Stimulated activated CD4-positive, alpha-beta T cell treated with anti-CD3 and anti-CD28 coated beads, Interleukin-2, amount 100 ng/mL, for 48 hours (primary cell): ENCODE results near the gene CCBE1.

Experiments used
- DNase-seq, 2 donors: peaks; one replicate each; pipeline ENCODE4 v3.0.0-alpha.2; 2020

The CCBE1 gene

GRCh38 chr18:59478591-59478990 is 218.6 kb downstream of the CCBE1 start:
- no peak for DNase-seq

- no peak for DNase-seq
Measured at GRCh38 chr18:59477849-59478248, 219.4 kb downstream of the CCBE1 start.

GRCh38 chr18:59470561-59471121 is 226.6 kb downstream of the CCBE1 start:
- DNase-seq, result no peak

- no peak for DNase-seq
Measured at GRCh38 chr18:59469463-59470180, 227.6 kb downstream of the CCBE1 start.

- DNase-seq, result no peak
Measured at GRCh38 chr18:59468821-59469220, 228.4 kb downstream of the CCBE1 start.

- no peak for DNase-seq
Measured at GRCh38 chr18:59467497-59467896, 229.7 kb downstream of the CCBE1 start.

- DNase-seq, result no peak
Measured at GRCh38 chr18:59466980-59467379, 230.2 kb downstream of the CCBE1 start.

- no peak for DNase-seq
Measured at GRCh38 chr18:59464486-59464885, 232.7 kb downstream of the CCBE1 start.

GRCh38 chr18:59461171-59461570 is 236.1 kb downstream of the CCBE1 start:
- no peak for DNase-seq

GRCh38 chr18:59460072-59460420 is 237.2 kb downstream of the CCBE1 start:
- DNase-seq, result no peak

- DNase-seq, result no peak
Measured at GRCh38 chr18:59459369-59460071, 237.7 kb downstream of the CCBE1 start.

- DNase-seq, result no peak
Measured at GRCh38 chr18:59458575-59458974, 238.6 kb downstream of the CCBE1 start.

GRCh38 chr18:59456657-59457056 is 240.6 kb downstream of the CCBE1 start:
- no peak for DNase-seq

GRCh38 chr18:59455728-59456276 is 241.4 kb downstream of the CCBE1 start:
- DNase-seq, result no peak

- DNase-seq, result no peak
Measured at GRCh38 chr18:59454909-59455727, 242.1 kb downstream of the CCBE1 start.

- no peak for DNase-seq
Measured at GRCh38 chr18:59453468-59453961, 243.7 kb downstream of the CCBE1 start.

GRCh38 chr18:59451963-59452362 is 245.3 kb downstream of the CCBE1 start:
- DNase-seq, result no peak

GRCh38 chr18:59451073-59451472 is 246.2 kb downstream of the CCBE1 start:
- no peak for DNase-seq

GRCh38 chr18:59448546-59448945 is 248.7 kb downstream of the CCBE1 start:
- DNase-seq, result no peak

- no peak for DNase-seq
Measured at GRCh38 chr18:59446012-59446411, 251.2 kb downstream of the CCBE1 start.

GRCh38 chr18:59437851-59438569 is 259.2 kb downstream of the CCBE1 start:
- no peak for DNase-seq
